GM12892 (cell line): Measurements from ENCODE around the gene MYO18B.

ENCODE experiments used
- POLR2A ChIP-seq: IDR thresholded peaks from 2 replicates; pipeline ENCODE4 v1.6.1; 2011; ENCODE audit warnings: low read depth, low read length, control low read depth
- POLR2AphosphoS5 ChIP-seq: IDR thresholded peaks from 2 replicates; pipeline ENCODE4 v1.6.1; 2011; ENCODE audit warnings: low read depth, low read length, control low read depth

GRCh38 chr22:25941365-25941960, 199.5 kb downstream of the MYO18B start:
- no peak for TF ChIP-seq POLR2A
- TF ChIP-seq POLR2AphosphoS5 = no peak
